ENCODE results near the gene GAPDHS. TPM values are rescaled to one million over a fixed set of nuclear protein-coding genes. Genes with fewer than 3 reads are reported as not detected.

GAPDHS gene
- polyA plus RNA-seq = not detected
- long read RNA-seq, donor 1 = 0 reads
- long read RNA-seq, donor 2 = 0 reads
- long read RNA-seq, donor 3 = 0 reads
- long read RNA-seq, donor 4 = 0 reads
- long read RNA-seq, donor 5 = 0 reads
- long read RNA-seq, donor 6 = 0 reads
- long read RNA-seq, donor 7 = 0 reads
- long read RNA-seq, donor 8 = 0 reads
- long read RNA-seq, donor 9 = 0 reads
- long read RNA-seq, donor 10 = 0 reads

DNA sequence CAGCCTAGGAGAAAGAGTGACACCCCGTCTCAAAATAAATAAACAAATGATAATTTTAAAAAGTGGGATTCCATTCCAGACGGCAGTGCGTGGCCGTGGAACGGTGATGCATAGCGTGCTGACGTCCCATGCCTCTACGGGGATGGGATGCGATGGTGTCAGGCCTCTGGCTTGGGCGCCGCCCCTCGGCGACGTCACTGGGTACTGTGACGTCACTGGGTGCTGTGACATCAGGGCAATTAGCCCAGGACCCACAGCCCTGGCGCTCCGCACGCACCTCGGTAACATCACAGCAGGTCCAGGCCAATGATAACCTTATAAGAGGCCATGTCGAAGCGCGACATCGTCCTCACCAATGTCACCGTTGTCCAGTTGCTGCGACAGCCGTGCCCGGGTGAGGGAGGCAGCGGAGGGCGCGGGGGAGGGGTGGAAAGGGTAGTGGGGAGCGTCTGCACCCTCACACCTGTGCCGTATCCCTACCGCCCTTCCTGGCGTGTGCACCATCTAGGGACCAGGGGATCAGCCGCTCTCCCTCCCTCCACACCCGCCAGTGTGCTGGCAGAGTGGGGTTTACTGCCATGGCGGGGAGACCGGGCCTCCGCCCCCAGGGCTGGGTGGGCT is at the start of gene GAPDHS:
TSS of gene GAPDHS (plus strand) at position 256 of the 621 bp plus-strand sequence. CDS start at position 328, 72 bp downstream.
- Histone ChIP-seq H3K4me1 (ENCODE audit: control insufficient read depth in 3 of 3, insufficient read depth in 2 of 3, low read depth in 1 of 3, low read length in 2 of 3) (no peaks in the 10 kb centered on the region), H3K36me3 (ENCODE audit: control insufficient read depth in 3 of 3, insufficient read depth in 2 of 3, low read depth in 1 of 3, low read length in 3 of 3) (no peaks in the 10 kb centered on the region), H3K4me3 (ENCODE audit: low read depth in 1 of 3, low read length in 3 of 3) (no peak within 1 kb of the TSS), H3K27ac (ENCODE audit: low read depth in 1 of 3, low read length in 2 of 3) (no peak within 1 kb of the TSS), H3K9me3 (ENCODE audit: control insufficient read depth in 2 of 2, insufficient read depth in 1 of 2, low read depth in 1 of 2, low read length in 1 of 2) (no peaks in the 10 kb centered on the region), H3K27me3 (ENCODE audit: control insufficient read depth in 3 of 3, insufficient read depth in 3 of 3, low read length in 3 of 3) (peaks cover 0 to 43% (median 22%) of the 10 kb centered on the region in 3 donors)
- no peak for DNase-seq
- no peak for FAIRE-seq
- WGBS, 3 donors = 34 to 44% (median 44%) methylated on average over 36 to 39 of the region's 39 CpGs

DNA sequence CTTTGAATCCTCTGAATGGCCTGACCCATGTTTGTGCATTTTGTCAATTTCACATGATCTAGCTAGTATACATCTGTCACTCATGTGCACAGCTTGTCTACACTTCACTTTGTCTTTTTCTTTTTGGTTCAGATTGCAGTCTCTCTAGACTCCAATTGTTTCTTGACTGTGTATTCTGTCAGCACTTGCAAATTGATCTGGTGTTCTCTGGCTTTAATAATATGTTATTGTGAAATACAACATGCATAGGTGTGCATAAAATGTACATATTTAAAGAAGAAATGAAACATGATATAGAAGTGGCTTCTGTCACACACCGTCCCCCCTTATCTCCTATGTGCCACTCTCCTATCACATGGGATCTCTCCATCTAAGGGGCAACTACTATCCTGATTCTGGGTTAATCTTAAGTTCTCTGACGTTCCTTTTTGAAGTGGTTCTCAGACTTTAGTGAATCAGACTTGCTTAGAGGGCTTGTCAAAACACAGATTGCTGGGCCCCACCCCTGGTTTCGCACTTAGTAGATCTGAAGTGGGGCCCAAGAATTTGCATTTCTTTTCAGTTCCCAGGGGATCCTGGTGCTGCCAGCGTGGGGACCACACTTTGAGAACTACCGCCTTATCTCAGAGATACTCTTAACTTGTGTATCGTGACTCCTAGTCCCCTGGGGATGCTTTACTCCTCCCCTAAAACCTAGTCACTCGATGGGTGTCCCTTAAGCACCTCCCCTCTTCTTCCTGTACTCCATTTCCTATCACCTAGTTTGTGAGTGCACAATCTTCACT is 48.8 kb upstream of the GAPDHS start:
- no peak for FAIRE-seq
- Histone ChIP-seq H3K4me3 (ENCODE audit: low read depth in 1 of 3, low read length in 3 of 3) (no peak overlapping the region), H3K27ac (ENCODE audit: low read depth in 1 of 3, low read length in 2 of 3) (no peak overlapping the region), H3K36me3 (ENCODE audit: control insufficient read depth in 3 of 3, insufficient read depth in 2 of 3, low read depth in 1 of 3, low read length in 3 of 3) (no peaks in the 10 kb centered on the region), H3K4me1 (ENCODE audit: control insufficient read depth in 3 of 3, insufficient read depth in 2 of 3, low read depth in 1 of 3, low read length in 2 of 3) (peaks cover 0 to 16% (median 0%) of the 10 kb centered on the region in 3 donors), H3K9me3 (ENCODE audit: control insufficient read depth in 2 of 2, insufficient read depth in 1 of 2, low read depth in 1 of 2, low read length in 1 of 2) (no peaks in the 10 kb centered on the region), H3K27me3 (ENCODE audit: control insufficient read depth in 3 of 3, insufficient read depth in 3 of 3, low read length in 3 of 3) (no peaks in the 10 kb centered on the region)
- no peak for DNase-seq
- 65 to 87% (median 79%) methylated on average over 7 of the region's 7 CpGs for WGBS, 3 donors

DNA sequence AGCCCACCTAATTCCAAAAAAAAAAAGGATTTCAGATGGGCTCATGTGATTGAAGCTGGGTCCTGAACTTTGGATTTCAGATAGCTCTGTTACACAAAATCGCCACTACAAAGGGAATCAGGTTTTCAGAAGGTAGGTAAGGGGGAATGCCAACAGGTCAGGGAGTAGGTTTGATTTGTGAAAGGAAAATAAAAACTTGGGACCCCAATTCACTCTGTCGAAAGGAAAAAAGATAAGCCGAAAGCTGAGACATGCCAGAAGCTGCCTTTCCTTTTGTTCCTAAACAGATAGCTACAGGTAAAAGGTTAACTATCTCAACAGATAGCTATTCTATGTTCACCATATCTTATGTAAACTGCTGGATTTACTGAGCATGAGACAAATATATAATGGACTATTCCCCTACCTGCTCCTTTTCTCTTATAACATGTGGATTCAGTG is 47.0 kb upstream of the GAPDHS start:
- no peaks in the 10 kb centered on the region for H3K9me3 ChIP-seq (ENCODE audit: control insufficient read depth in 2 of 2, insufficient read depth in 1 of 2, low read depth in 1 of 2, low read length in 1 of 2)
- no peak overlapping the region for H3K4me3 ChIP-seq (ENCODE audit: low read depth in 1 of 3, low read length in 3 of 3)
- peaks cover 0 to 3% (median 0%) of the 10 kb centered on the region in 3 donors for H3K27me3 ChIP-seq (ENCODE audit: control insufficient read depth in 3 of 3, insufficient read depth in 3 of 3, low read length in 3 of 3)
- peaks cover 0 to 16% (median 0%) of the 10 kb centered on the region in 3 donors for H3K4me1 ChIP-seq (ENCODE audit: control insufficient read depth in 3 of 3, insufficient read depth in 2 of 3, low read depth in 1 of 3, low read length in 2 of 3)
- 29 to 62% (median 40%) methylated on average over 3 of the region's 3 CpGs for WGBS, 3 donors
- no peaks in the 10 kb centered on the region for H3K36me3 ChIP-seq (ENCODE audit: control insufficient read depth in 3 of 3, insufficient read depth in 2 of 3, low read depth in 1 of 3, low read length in 3 of 3)
- no peak overlapping the region for H3K27ac ChIP-seq (ENCODE audit: low read depth in 1 of 3, low read length in 2 of 3)
- DNase-seq (peak in 1 of 2 donors; percentile 16), FAIRE-seq (no peak)

DNA sequence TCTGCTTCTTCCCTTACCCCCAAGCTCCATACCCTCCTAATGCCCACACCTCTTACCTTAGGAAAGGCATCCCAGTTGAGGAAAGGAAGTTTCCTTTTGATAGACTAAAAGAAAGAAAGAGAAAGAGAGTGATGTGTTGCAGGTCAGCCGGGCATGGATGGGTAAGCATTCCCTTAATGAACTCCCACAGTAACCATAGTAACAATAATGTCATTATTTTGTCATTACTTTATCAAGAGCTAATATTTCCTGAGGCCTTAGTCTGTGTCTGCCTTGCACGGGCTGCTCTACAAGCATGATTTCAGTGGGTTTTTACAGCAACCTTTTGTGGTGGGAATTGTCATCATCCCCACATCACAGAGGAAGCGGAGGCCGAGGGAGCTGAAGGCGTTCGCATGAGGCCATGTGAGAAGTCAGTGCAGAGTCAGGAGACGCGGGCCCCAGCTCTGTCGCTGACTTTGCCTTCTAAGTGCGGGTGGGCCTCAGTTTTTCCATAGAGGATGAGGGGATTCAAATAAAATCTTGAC is 45.5 kb upstream of the GAPDHS start:
- DNase-seq (no peak), FAIRE-seq (no peak)
- Histone ChIP-seq H3K9me3 (ENCODE audit: control insufficient read depth in 2 of 2, insufficient read depth in 1 of 2, low read depth in 1 of 2, low read length in 1 of 2) (no peaks in the 10 kb centered on the region), H3K4me1 (ENCODE audit: control insufficient read depth in 3 of 3, insufficient read depth in 2 of 3, low read depth in 1 of 3, low read length in 2 of 3) (peaks cover 0 to 16% (median 0%) of the 10 kb centered on the region in 3 donors), H3K4me3 (ENCODE audit: low read depth in 1 of 3, low read length in 3 of 3) (no peak overlapping the region), H3K36me3 (ENCODE audit: control insufficient read depth in 3 of 3, insufficient read depth in 2 of 3, low read depth in 1 of 3, low read length in 3 of 3) (no peaks in the 10 kb centered on the region), H3K27ac (ENCODE audit: low read depth in 1 of 3, low read length in 2 of 3) (no peak overlapping the region), H3K27me3 (ENCODE audit: control insufficient read depth in 3 of 3, insufficient read depth in 3 of 3, low read length in 3 of 3) (peaks cover 0 to 3% (median 0%) of the 10 kb centered on the region in 3 donors)
- WGBS, 3 donors = 85 to 93% (median 89%) methylated on average over 10 of the region's 10 CpGs

DNA sequence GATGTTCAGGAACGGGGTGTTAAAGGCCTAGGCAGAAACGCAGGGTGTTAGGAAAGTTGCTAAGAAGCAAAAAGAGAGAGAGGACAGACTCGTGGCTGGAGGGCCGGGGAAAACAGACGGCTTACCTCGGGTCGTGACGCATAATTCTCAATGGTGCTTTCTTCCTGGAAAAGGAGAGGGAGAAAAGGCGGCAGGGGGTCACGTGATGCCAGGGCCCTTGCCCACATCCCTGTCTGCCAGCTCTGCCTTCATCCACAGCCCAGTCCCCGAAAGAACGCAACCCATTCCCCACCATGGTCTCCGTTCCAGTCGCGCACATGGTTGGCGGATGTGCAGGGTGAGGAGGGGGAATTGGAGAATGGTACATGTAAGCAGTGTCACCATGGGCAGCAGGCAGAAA is 44.6 kb upstream of the GAPDHS start:
- FAIRE-seq (no peak), DNase-seq (no peak)
- Histone ChIP-seq H3K4me3 (ENCODE audit: low read depth in 1 of 3, low read length in 3 of 3) (no peak overlapping the region), H3K4me1 (ENCODE audit: control insufficient read depth in 3 of 3, insufficient read depth in 2 of 3, low read depth in 1 of 3, low read length in 2 of 3) (peaks cover 0 to 16% (median 0%) of the 10 kb centered on the region in 3 donors), H3K27me3 (ENCODE audit: control insufficient read depth in 3 of 3, insufficient read depth in 3 of 3, low read length in 3 of 3) (peaks cover 0 to 3% (median 0%) of the 10 kb centered on the region in 3 donors), H3K27ac (ENCODE audit: low read depth in 1 of 3, low read length in 2 of 3) (no peak overlapping the region), H3K36me3 (ENCODE audit: control insufficient read depth in 3 of 3, insufficient read depth in 2 of 3, low read depth in 1 of 3, low read length in 3 of 3) (no peaks in the 10 kb centered on the region), H3K9me3 (ENCODE audit: control insufficient read depth in 2 of 2, insufficient read depth in 1 of 2, low read depth in 1 of 2, low read length in 1 of 2) (no peaks in the 10 kb centered on the region)
- WGBS, 3 donors = 87 to 92% (median 91%) methylated on average over 16 of the region's 16 CpGs

DNA sequence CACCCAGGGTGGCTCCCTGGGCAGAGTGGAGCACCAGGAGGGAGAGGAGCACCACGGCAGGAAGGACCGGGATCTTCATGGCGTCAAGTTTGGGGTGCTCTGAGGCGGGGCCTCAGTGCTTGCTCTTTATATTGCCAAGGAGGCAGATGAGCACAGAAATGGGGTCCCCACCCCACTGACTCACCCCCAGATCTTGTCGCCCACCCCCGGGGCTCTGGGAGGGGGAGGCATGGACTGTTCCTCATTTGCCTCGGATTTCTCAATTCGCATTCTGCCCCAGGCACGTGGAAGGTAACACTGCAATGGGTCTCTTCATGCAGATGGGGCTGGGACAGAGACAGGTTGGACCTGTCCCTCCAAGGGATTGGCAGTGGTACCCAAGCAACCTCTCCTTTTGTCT is 42.9 kb upstream of the GAPDHS start, which contains the start of gene KRTDAP:
TSS of gene KRTDAP (minus strand) at position 101 of the 400 bp plus-strand sequence. CDS start at position 79, 22 bp downstream.
- Histone ChIP-seq H3K27me3 (ENCODE audit: control insufficient read depth in 3 of 3, insufficient read depth in 3 of 3, low read length in 3 of 3) (peaks cover 0 to 6% (median 0%) of the 10 kb centered on the region in 3 donors), H3K36me3 (ENCODE audit: control insufficient read depth in 3 of 3, insufficient read depth in 2 of 3, low read depth in 1 of 3, low read length in 3 of 3) (no peaks in the 10 kb centered on the region), H3K27ac (ENCODE audit: low read depth in 1 of 3, low read length in 2 of 3) (no peak within 1 kb of the TSS), H3K4me3 (ENCODE audit: low read depth in 1 of 3, low read length in 3 of 3) (no peak within 1 kb of the TSS), H3K4me1 (ENCODE audit: control insufficient read depth in 3 of 3, insufficient read depth in 2 of 3, low read depth in 1 of 3, low read length in 2 of 3) (peaks cover 0 to 16% (median 0%) of the 10 kb centered on the region in 3 donors), H3K9me3 (ENCODE audit: control insufficient read depth in 2 of 2, insufficient read depth in 1 of 2, low read depth in 1 of 2, low read length in 1 of 2) (no peaks in the 10 kb centered on the region)
- no peak for FAIRE-seq
- WGBS, 3 donors = 77 to 87% (median 87%) methylated on average over 9 of the region's 9 CpGs
- no peak for DNase-seq

DNA sequence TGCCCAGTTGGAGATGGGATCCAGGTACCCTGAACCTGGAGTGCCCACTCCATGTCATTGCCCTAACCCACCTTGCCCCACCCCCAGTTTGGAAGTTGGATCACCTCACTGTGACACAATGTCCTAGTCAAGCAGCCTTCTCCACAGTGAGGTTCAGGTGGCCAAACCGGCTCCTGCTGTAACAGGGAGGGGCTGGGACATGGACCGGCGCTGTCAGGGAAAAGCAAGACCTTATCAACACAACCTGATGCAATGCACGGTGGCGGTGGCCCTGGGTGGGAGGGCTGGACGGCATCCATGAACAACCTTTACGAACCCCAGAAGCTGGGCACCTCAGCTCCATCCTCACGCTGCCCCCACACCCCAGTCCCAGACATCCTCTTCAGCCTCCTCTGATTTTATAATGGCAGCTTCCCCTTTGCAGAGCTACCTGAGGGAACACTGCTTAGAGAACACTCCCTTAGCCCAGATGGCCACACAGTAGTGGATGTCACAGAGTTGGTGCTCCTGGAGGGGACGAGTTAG is 41.4 kb upstream of the GAPDHS start:
- Histone ChIP-seq H3K4me1 (ENCODE audit: control insufficient read depth in 3 of 3, insufficient read depth in 2 of 3, low read depth in 1 of 3, low read length in 2 of 3) (peaks cover 0 to 6% (median 0%) of the 10 kb centered on the region in 3 donors), H3K27me3 (ENCODE audit: control insufficient read depth in 3 of 3, insufficient read depth in 3 of 3, low read length in 3 of 3) (peaks cover 0 to 6% (median 0%) of the 10 kb centered on the region in 3 donors), H3K36me3 (ENCODE audit: control insufficient read depth in 3 of 3, insufficient read depth in 2 of 3, low read depth in 1 of 3, low read length in 3 of 3) (no peaks in the 10 kb centered on the region), H3K27ac (ENCODE audit: low read depth in 1 of 3, low read length in 2 of 3) (no peak overlapping the region), H3K4me3 (ENCODE audit: low read depth in 1 of 3, low read length in 3 of 3) (no peak overlapping the region), H3K9me3 (ENCODE audit: control insufficient read depth in 2 of 2, insufficient read depth in 1 of 2, low read depth in 1 of 2, low read length in 1 of 2) (no peaks in the 10 kb centered on the region)
- no peak for DNase-seq
- FAIRE-seq = no peak
- WGBS, 3 donors = 30 to 80% (median 54%) methylated on average over 9 of the region's 9 CpGs

DNA sequence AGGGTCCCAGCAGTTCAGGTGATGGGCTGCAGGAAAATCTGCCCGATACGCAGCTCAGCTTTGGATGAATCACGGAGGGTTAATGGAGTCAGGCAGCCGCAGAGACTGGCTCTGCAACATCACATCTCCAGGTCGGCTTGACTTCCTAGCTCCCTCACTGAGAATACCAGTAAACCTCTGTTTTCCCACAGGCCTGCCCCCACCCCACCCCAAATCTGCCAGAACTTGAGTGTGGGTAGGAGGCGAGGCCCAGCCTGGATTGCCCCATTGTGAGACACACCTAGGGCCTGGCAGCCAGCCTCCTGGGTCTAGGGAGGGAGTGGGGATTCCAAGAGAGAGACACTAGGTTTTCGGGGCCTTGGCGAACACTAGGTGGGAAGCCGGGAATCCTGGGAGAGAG is 39.3 kb upstream of the GAPDHS start:
- Histone ChIP-seq H3K4me1 (ENCODE audit: control insufficient read depth in 3 of 3, insufficient read depth in 2 of 3, low read depth in 1 of 3, low read length in 2 of 3) (no peaks in the 10 kb centered on the region), H3K36me3 (ENCODE audit: control insufficient read depth in 3 of 3, insufficient read depth in 2 of 3, low read depth in 1 of 3, low read length in 3 of 3) (peaks cover 0 to 8% (median 0%) of the 10 kb centered on the region in 3 donors), H3K27me3 (ENCODE audit: control insufficient read depth in 3 of 3, insufficient read depth in 3 of 3, low read length in 3 of 3) (peaks cover 0 to 6% (median 0%) of the 10 kb centered on the region in 3 donors), H3K27ac (ENCODE audit: low read depth in 1 of 3, low read length in 2 of 3) (no peak overlapping the region), H3K4me3 (ENCODE audit: low read depth in 1 of 3, low read length in 3 of 3) (no peak overlapping the region), H3K9me3 (ENCODE audit: control insufficient read depth in 2 of 2, insufficient read depth in 1 of 2, low read depth in 1 of 2, low read length in 1 of 2) (no peaks in the 10 kb centered on the region)
- no peak for DNase-seq
- 86 to 92% (median 90%) methylated on average over 9 of the region's 9 CpGs for WGBS, 3 donors
- no peak for FAIRE-seq
